Mesendoderm (in vitro differentiated cells): ENCODE data around the gene RABL6.

ENCODE experiments used
- DNase-seq: peaks from one replicate; pipeline ENCODE4 v3.0.0; 2013
- H2AK5ac ChIP-seq: 2 replicates; pipeline ENCODE4 v1.6.1; 2013; ENCODE audit warnings: low read length, inconsistent platforms
- H2BK120ac ChIP-seq: 2 replicates; pipeline ENCODE4 v1.6.1; 2013; ENCODE audit warnings: low read depth, mild to moderate bottlenecking, low read length, moderate library complexity, mixed read lengths
- H2BK15ac ChIP-seq: replicated peaks from 2 replicates; pipeline ENCODE4 v1.6.1; 2013; ENCODE audit warnings: low read depth, mild to moderate bottlenecking, moderate library complexity
- H2BK5ac ChIP-seq: 2 replicates; pipeline ENCODE4 v1.6.1; 2013; ENCODE audit warnings: low read length, inconsistent platforms
- H3K18ac ChIP-seq: 2 replicates; pipeline ENCODE4 v1.6.1; 2013; ENCODE audit warnings: mild to moderate bottlenecking, low read length, mixed read lengths
- H3K23ac ChIP-seq: one replicate; pipeline ENCODE4 v1.6.1; 2013; ENCODE audit warnings: low read length
- H3K27ac ChIP-seq: 2 replicates; pipeline ENCODE4 v1.5.1; 2013; ENCODE audit warnings: low read depth, mild to moderate bottlenecking, inconsistent platforms, low read length, moderate library complexity
- H3K27me3 ChIP-seq: 2 replicates; pipeline ENCODE4 v1.6.1; 2013; ENCODE audit warnings: low read length, control low read depth, mild to moderate bottlenecking, inconsistent platforms; ENCODE audit not compliant: insufficient read depth, poor library complexity
- H3K36me3 ChIP-seq: 2 replicates; pipeline ENCODE4 v1.6.1; 2013; ENCODE audit warnings: low read length, inconsistent platforms; ENCODE audit not compliant: control insufficient read depth, insufficient read depth
- H3K4ac ChIP-seq: one replicate; pipeline ENCODE4 v1.6.1; 2013; ENCODE audit warnings: low read depth, mild to moderate bottlenecking, low read length, moderate library complexity
- H3K4me1 ChIP-seq: 2 replicates; pipeline ENCODE4 v1.6.1; 2013; ENCODE audit warnings: low read depth, low read length, inconsistent platforms; ENCODE audit not compliant: control insufficient read depth
- H3K4me2 ChIP-seq: 2 replicates; pipeline ENCODE4 v1.6.1; 2013; ENCODE audit warnings: low read length
- H3K4me3 ChIP-seq: 2 replicates; pipeline ENCODE4 v1.5.1; 2013; ENCODE audit warnings: mild to moderate bottlenecking, low read length
- H3K56ac ChIP-seq: one replicate; pipeline ENCODE4 v1.6.1; 2013; ENCODE audit warnings: low read length
- H3K79me1 ChIP-seq: 2 replicates; pipeline ENCODE4 v1.6.1; 2013; ENCODE audit warnings: low read length, inconsistent platforms
- H3K79me2 ChIP-seq: 2 replicates; pipeline ENCODE4 v1.6.1; 2013; ENCODE audit warnings: mild to moderate bottlenecking, low read length; ENCODE audit not compliant: control insufficient read depth, insufficient read depth
- H3K9ac ChIP-seq: 2 replicates; pipeline ENCODE4 v1.6.1; 2013; ENCODE audit warnings: low read length, inconsistent platforms
- H4K5ac ChIP-seq: one replicate; pipeline ENCODE4 v1.6.1; 2013; ENCODE audit warnings: low read length
- H4K8ac ChIP-seq: one replicate; pipeline ENCODE4 v1.6.1; 2013; ENCODE audit warnings: low read depth, mild to moderate bottlenecking, control low read depth, low read length, moderate library complexity
- WGBS: extraction: QIAGEN DNeasy Blood & Tissue Kit; methylation state at CpG from one replicate; pipeline ENCODE4 v1.1.7; 2013; ENCODE audit warnings: low lambda C conversion rate, missing lambda C conversion rate; ENCODE audit not compliant: insufficient coverage; ENCODE audit errors: extremely low coverage; 5-methylcytosine and 5-hydroxymethylcytosine counted together

RABL6 gene

GRCh38 chr9:136771907-136772415 lies 35.8 kb upstream of the RABL6 start:
- Histone ChIP-seq H3K9ac (no peak overlapping the region), H3K36me3 (no peaks in the 10 kb centered on the region), H3K4me1 (no peaks in the 10 kb centered on the region), H2BK120ac (no peak overlapping the region), H2BK5ac (no peak overlapping the region), H4K5ac (no peak overlapping the region), H4K8ac (no peak overlapping the region), H3K18ac (no peak overlapping the region), H3K27ac (no peak overlapping the region), H2BK15ac (no peak overlapping the region), H3K4me3 (no peak overlapping the region), H3K56ac (no peak overlapping the region), H3K79me1 (no peaks in the 10 kb centered on the region), H3K27me3 (no peaks in the 10 kb centered on the region), H3K4me2 (no peak overlapping the region), H3K23ac (no peak overlapping the region), H3K79me2 (no peaks in the 10 kb centered on the region), H2AK5ac (no peak overlapping the region), H3K4ac (no peak overlapping the region)
- WGBS = no CpG with 5 or more reads among the region's 3 CpGs
- DNase-seq = no peak

- Histone ChIP-seq H3K4me2 (no peak overlapping the region), H3K4me3 (no peak overlapping the region), H3K79me1 (no peaks in the 10 kb centered on the region), H3K4ac (no peak overlapping the region), H4K8ac (no peak overlapping the region), H3K56ac (no peak overlapping the region), H3K27me3 (no peaks in the 10 kb centered on the region), H2BK15ac (no peak overlapping the region), H3K23ac (no peak overlapping the region), H2BK120ac (no peak overlapping the region), H3K36me3 (no peaks in the 10 kb centered on the region), H2BK5ac (no peak overlapping the region), H3K4me1 (no peaks in the 10 kb centered on the region), H3K9ac (no peak overlapping the region), H3K79me2 (no peaks in the 10 kb centered on the region), H4K5ac (no peak overlapping the region), H3K27ac (no peak overlapping the region), H3K18ac (no peak overlapping the region), H2AK5ac (no peak overlapping the region)
- no CpG with 5 or more reads among the region's 7 CpGs for WGBS
- peak; percentile 80 for DNase-seq
Observed at GRCh38 chr9:136773386-136774044, 34.2 kb upstream of the RABL6 start.

- Histone ChIP-seq H4K8ac (no peak overlapping the region), H3K23ac (no peak overlapping the region), H2BK15ac (no peak overlapping the region), H3K4me3 (no peak overlapping the region), H3K79me1 (no peaks in the 10 kb centered on the region), H3K9ac (no peak overlapping the region), H3K18ac (no peak overlapping the region), H4K5ac (no peak overlapping the region), H3K79me2 (no peaks in the 10 kb centered on the region), H3K4ac (no peak overlapping the region), H3K56ac (no peak overlapping the region), H2BK120ac (no peak overlapping the region), H2BK5ac (no peak overlapping the region), H2AK5ac (no peak overlapping the region), H3K4me2 (no peak overlapping the region), H3K4me1 (no peaks in the 10 kb centered on the region), H3K27ac (no peak overlapping the region), H3K36me3 (no peaks in the 10 kb centered on the region), H3K27me3 (no peaks in the 10 kb centered on the region)
- DNase-seq = no peak
- no CpG with 5 or more reads among the region's 12 CpGs for WGBS
Observed at GRCh38 chr9:136774416-136775045, 33.2 kb upstream of the RABL6 start.

GRCh38 chr9:136775191-136775590 lies 32.6 kb upstream of the RABL6 start:
- no peaks in the 10 kb centered on the region for H3K27me3 ChIP-seq
- no peaks in the 10 kb centered on the region for H3K4me1 ChIP-seq
- no peaks in the 10 kb centered on the region for H3K79me2 ChIP-seq
- H2BK5ac ChIP-seq = no peak overlapping the region
- no peak overlapping the region for H3K4me2 ChIP-seq
- H3K4me3 ChIP-seq = no peak overlapping the region
- DNase-seq = no peak
- WGBS = no CpG with 5 or more reads among the region's 6 CpGs
- H3K79me1 ChIP-seq = no peaks in the 10 kb centered on the region
- H4K5ac ChIP-seq = no peak overlapping the region
- H3K9ac ChIP-seq = no peak overlapping the region
- no peak overlapping the region for H3K27ac ChIP-seq
- H3K4ac ChIP-seq = no peak overlapping the region
- no peaks in the 10 kb centered on the region for H3K36me3 ChIP-seq
- H2BK120ac ChIP-seq = no peak overlapping the region
- H4K8ac ChIP-seq = no peak overlapping the region
- no peak overlapping the region for H3K23ac ChIP-seq
- no peak overlapping the region for H3K56ac ChIP-seq
- H2AK5ac ChIP-seq = no peak overlapping the region
- no peak overlapping the region for H3K18ac ChIP-seq
- H2BK15ac ChIP-seq = no peak overlapping the region

- no peak overlapping the region for H2BK15ac ChIP-seq
- no peak overlapping the region for H2BK5ac ChIP-seq
- no peak overlapping the region for H3K4ac ChIP-seq
- no peak overlapping the region for H3K56ac ChIP-seq
- WGBS = no CpG with 5 or more reads among the region's 7 CpGs
- H3K27me3 ChIP-seq = no peaks in the 10 kb centered on the region
- no peaks in the 10 kb centered on the region for H3K4me1 ChIP-seq
- H3K79me1 ChIP-seq = no peaks in the 10 kb centered on the region
- H3K4me2 ChIP-seq = no peak overlapping the region
- H2BK120ac ChIP-seq = no peak overlapping the region
- no peak for DNase-seq
- H3K27ac ChIP-seq = no peak overlapping the region
- H3K79me2 ChIP-seq = no peaks in the 10 kb centered on the region
- no peak overlapping the region for H3K18ac ChIP-seq
- H3K36me3 ChIP-seq = no peaks in the 10 kb centered on the region
- H2AK5ac ChIP-seq = no peak overlapping the region
- no peak overlapping the region for H4K5ac ChIP-seq
- H3K23ac ChIP-seq = no peak overlapping the region
- no peak overlapping the region for H3K4me3 ChIP-seq
- no peak overlapping the region for H3K9ac ChIP-seq
- no peak overlapping the region for H4K8ac ChIP-seq
Observed at GRCh38 chr9:136776947-136777346, 30.8 kb upstream of the RABL6 start.
